Epithelial cell of proximal tubule (primary cell): ENCODE results near the gene GAS6. TPM values are rescaled to one million over a fixed set of nuclear protein-coding genes. Genes with fewer than 3 reads are reported as not detected.

Source experiments
- DNase-seq: peaks from one replicate; pipeline ENCODE4 v3.0.0-alpha.2; 2011; ENCODE audit warnings: low read depth
- H3K4me3 ChIP-seq: 2 replicates; pipeline ENCODE4 v1.5.1; 2011; ENCODE audit warnings: low read depth, mild to moderate bottlenecking, low read length
- CTCF ChIP-seq: conservative IDR thresholded peaks from 2 replicates; pipeline ENCODE4 v1.5.1; 2012; ENCODE audit warnings: low read depth, mild to moderate bottlenecking, low read length
- total RNA-seq: library from RNA; depleted of rRNA; stranded (reverse); fragments of >200 nt; gene quantifications from 2 replicates; pipeline ENCODE4 v1.2.3, GENCODE V29; 2015

The GAS6 gene
- total RNA-seq, 1 donor from 2014 or later, result 127 TPM

GRCh38 chr13:113806104-113806471 is 57.8 kb downstream of the GAS6 start:
- no peak for TF ChIP-seq CTCF
- no peak for DNase-seq
- H3K4me3 ChIP-seq, result no peak overlapping the region

GRCh38 chr13:113805431-113806103 is 58.3 kb downstream of the GAS6 start:
- TF ChIP-seq CTCF, result no peak
- no peak overlapping the region for H3K4me3 ChIP-seq
- DNase-seq, result no peak

GRCh38 chr13:113804703-113805430 is 59.0 kb downstream of the GAS6 start:
- H3K4me3 ChIP-seq, result no peak overlapping the region
- no peak for TF ChIP-seq CTCF
- no peak for DNase-seq

GRCh38 chr13:113804017-113804702 is 59.7 kb downstream of the GAS6 start:
- no peak overlapping the region for H3K4me3 ChIP-seq
- DNase-seq, result no peak
- TF ChIP-seq CTCF, result no peak

GRCh38 chr13:113803409-113804016 is 60.4 kb downstream of the GAS6 start:
- no peak overlapping the region for H3K4me3 ChIP-seq
- DNase-seq, result no peak
- no peak for TF ChIP-seq CTCF

- no peak for DNase-seq
- H3K4me3 ChIP-seq, result no peak overlapping the region
- no peak for TF ChIP-seq CTCF
These were observed 61.1 kb downstream of the GAS6 start for GRCh38 chr13:113802761-113803160.
